Stimulated activated effector memory CD8-positive, alpha-beta T cell treated with anti-CD3 and anti-CD28 coated beads, Interleukin-12 subunit alpha, Interleukin-12 subunit beta, amount 100 ng/mL, for 72 hours (primary cell): Measurements from ENCODE around the gene TPM4.
A peak's percentile ranks its signal among the peaks of the same experiment; 100 is the strongest.
"Not testable (repeated sequence)": the region's sequence is repeated elsewhere in the genome, so short reads cannot be mapped to it uniquely, and the experiment has no call there.

Experiments used
- ATAC-seq: fragments of 150-1000 bp; cut with Tn5 transposase; 2 replicates; pipeline ENCODE4 v1.10.0; 2021
- DNase-seq, 2 donors: peaks; one replicate each; pipeline ENCODE4 v3.0.0; 2021 to 2022; ENCODE audit warnings: low spot score in 2 of 2
- H3K27ac Mint-ChIP-seq: one replicate; pipeline ENCODE4 v1.8.0; 2022; ENCODE audit warnings: mild to moderate bottlenecking, mixed read lengths
- H3K36me3 Mint-ChIP-seq: one replicate; pipeline ENCODE4 v1.8.0; 2022; ENCODE audit warnings: mild to moderate bottlenecking, mixed read lengths
- H3K4me1 Mint-ChIP-seq: one replicate; pipeline ENCODE4 v1.8.0; 2022; ENCODE audit warnings: mixed read lengths
- H3K4me3 Mint-ChIP-seq: one replicate; pipeline ENCODE4 v1.8.0; 2022; ENCODE audit warnings: mild to moderate bottlenecking, mixed read lengths
- H3K9me3 Mint-ChIP-seq: one replicate; pipeline ENCODE4 v1.8.0; 2022; ENCODE audit warnings: mixed read lengths

TPM4 gene

DNA sequence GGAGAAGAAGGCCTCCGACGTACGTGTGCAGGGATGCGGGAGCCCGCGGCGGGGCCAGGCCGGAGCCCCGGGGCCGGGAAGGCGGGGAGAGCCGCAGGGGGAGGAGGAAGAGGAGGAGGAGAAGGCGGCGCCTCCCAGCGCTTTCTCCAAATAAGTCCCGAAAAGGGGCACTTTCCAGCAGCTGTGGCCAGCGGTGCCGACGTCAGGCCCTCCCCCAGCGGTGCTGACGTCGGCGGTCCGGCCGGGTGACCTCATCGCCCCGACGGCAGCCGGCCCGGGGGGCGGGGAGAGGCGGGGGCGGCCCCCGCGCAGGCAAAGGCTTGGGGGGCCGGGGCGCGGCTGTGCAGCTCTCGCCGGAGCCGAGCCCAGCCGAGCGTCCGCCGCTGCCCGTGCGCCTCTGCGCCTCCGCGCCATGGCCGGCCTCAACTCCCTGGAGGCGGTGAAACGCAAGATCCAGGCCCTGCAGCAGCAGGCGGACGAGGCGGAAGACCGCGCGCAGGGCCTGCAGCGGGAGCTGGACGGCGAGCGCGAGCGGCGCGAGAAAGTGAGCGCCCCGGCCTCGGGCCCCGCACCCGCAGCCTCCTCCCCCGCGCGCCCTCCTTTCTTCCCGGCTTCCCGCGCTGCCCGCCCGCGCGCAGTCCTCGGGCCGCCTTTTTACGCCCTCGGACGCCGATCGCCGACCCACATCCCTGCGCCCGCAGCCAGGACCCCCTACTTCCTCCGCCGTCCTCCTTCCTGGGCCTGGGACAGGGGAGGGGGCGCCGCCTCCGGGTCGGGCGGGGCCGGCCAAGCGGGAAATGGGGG, at the start of gene TPM4:
TSS of gene TPM4 (plus strand) at position 342 of the 804 bp plus-strand sequence. CDS start at position 413, 71 bp downstream.
- peak within 1 kb of the TSS; percentile 97 for H3K4me3 Mint-ChIP-seq
- peak within 1 kb of the TSS; percentile 98 for H3K27ac Mint-ChIP-seq
- DNase-seq (peak; percentile 77 to 92), ATAC-seq (peak; percentile 68)
- H3K4me1 Mint-ChIP-seq, result peaks cover 60% of the 10 kb centered on the region
- no peaks in the 10 kb centered on the region for H3K9me3 Mint-ChIP-seq
- peaks cover 59% of the 10 kb centered on the region for H3K36me3 Mint-ChIP-seq

DNA sequence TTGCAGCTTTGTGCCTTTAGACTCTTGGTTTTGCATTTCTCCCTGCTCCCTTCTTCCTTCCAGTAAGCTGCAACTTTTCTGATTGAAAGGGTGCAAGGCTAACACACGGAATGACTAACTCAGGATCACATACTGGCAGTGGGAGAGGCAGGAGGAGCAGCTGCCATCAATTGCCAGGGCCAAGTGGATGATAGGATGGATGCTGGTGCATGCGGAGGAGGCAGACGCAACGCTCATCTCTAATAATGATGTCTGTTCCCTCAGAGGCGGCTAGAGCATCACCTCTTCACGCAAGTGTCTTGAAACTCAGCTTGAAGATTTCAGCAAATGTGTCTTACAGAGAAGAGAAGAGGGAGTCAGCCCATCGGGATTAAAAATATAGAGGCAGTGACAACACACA, 49.5 kb upstream of the TPM4 start:
- Mint-ChIP-seq H3K27ac (no peak overlapping the region), H3K36me3 (no peaks in the 10 kb centered on the region), H3K9me3 (no peaks in the 10 kb centered on the region), H3K4me1 (no peaks in the 10 kb centered on the region), H3K4me3 (no peak overlapping the region)
- DNase-seq, result no peak
- no peak for ATAC-seq

DNA sequence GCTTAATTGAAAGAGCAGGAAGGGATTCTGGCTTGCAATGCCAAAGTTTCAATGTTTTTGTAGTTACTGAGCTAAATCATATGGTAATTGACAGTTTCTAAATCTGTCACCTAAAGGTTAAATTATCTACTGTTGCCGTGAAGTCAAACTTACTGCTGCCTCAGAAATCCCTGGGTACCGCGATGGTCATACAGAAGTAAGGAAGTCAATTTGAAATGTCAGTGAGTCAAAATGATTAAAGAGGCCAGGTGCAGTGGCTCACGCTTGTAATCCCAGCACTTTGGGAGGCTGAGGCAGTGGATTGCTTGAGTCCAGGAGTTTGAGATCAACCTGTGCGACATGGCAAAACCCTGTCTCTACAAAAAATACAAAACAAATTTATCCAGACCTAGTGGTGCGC, 48.8 kb upstream of the TPM4 start:
- peak; percentile 40 for ATAC-seq
- Mint-ChIP-seq H3K36me3 (no peaks in the 10 kb centered on the region), H3K4me1 (no peaks in the 10 kb centered on the region), H3K4me3 (no peak overlapping the region), H3K9me3 (no peaks in the 10 kb centered on the region), H3K27ac (no peak overlapping the region)
- no peak for DNase-seq

DNA sequence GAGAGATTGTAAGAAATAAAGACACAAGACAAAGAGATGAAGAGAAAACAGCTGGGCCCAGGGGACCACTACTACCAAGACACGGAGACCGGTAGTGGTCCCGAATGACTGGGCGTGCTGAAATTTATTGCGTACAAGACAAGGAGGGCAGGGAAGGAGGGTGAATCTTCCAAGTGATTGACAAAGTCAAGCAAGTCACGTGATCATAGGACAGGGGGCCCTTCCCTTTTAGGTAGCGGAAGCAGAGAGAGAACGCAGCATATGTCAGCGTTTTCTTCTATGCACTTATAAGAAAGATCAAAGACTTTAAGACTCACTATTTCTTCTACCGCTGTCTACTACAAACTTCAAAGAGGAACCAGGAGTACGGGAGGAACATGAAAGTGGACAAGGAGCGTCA, 46.1 kb upstream of the TPM4 start:
- ATAC-seq, H3K4me3 Mint-ChIP-seq, H3K9me3 Mint-ChIP-seq, DNase-seq, H3K4me1 Mint-ChIP-seq, H3K27ac Mint-ChIP-seq, H3K36me3 Mint-ChIP-seq: not testable (repeated sequence)

DNA sequence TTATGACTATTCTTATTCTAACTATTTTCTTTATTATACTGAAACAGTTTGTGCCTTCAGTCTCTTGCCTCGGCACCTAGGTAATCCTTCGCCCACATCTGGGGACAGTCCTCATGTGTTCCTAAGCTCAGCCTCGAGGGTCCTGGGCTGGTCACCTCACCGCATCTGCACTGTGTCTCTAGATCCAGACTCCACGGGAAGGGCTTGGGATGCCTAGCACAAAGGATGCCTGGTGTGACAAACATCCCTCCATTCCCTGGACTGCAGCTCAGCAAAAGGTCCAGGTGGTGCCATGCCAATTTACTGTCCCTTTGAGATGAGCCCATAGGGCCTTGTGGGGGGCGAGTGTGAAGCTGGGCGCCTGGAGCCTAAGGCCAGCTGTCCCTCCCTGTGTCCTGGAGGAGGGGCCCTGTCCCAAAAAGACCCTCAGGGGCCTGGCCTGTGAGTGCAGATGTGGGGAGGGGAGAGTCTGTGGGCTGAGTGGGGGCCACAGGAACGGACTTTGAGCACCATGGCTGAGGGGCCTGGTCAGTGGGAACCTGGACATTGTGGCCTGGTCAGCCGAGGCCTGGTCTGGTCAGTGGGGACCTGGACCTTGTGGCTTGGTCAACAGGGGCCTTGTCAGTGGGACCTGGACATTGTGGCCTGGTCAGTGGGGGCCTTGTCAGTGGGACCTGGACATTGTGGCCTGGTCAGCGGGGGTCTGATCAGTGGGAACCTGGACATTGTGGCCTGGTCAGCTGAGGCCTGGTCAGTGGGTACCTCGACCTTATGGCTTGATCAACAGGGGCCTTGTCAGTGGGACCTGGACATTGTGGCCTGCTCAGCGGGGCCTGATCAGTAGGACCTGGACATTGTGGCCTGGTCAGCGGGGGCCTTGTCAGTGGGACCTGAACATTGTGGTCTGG, 45.1 kb upstream of the TPM4 start:
- no peak for ATAC-seq
- no peaks in the 10 kb centered on the region for H3K36me3 Mint-ChIP-seq
- no peaks in the 10 kb centered on the region for H3K4me1 Mint-ChIP-seq
- no peak for DNase-seq
- H3K9me3 Mint-ChIP-seq, result no peaks in the 10 kb centered on the region
- no peak overlapping the region for H3K27ac Mint-ChIP-seq
- no peak overlapping the region for H3K4me3 Mint-ChIP-seq

DNA sequence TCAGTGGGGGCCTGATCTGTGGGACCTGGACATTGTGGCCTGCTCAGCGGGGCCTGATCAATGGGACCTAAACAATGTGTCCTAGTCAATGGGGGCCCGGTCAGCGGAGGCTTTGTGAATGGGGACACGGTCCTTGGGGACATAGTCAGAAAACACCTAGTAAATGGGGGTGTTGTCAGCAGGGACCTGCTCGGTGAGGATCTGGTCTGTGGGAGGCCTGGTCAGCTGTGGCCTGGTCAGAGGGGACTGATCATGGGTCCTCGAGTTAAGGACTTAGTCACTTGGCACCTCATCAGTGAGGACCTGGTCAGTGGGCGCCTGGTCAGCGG, 44.5 kb upstream of the TPM4 start:
- no peak for ATAC-seq
- no peaks in the 10 kb centered on the region for H3K36me3 Mint-ChIP-seq
- DNase-seq, result no peak
- no peak overlapping the region for H3K27ac Mint-ChIP-seq
- H3K4me3 Mint-ChIP-seq, result no peak overlapping the region
- no peaks in the 10 kb centered on the region for H3K4me1 Mint-ChIP-seq
- no peaks in the 10 kb centered on the region for H3K9me3 Mint-ChIP-seq

DNA sequence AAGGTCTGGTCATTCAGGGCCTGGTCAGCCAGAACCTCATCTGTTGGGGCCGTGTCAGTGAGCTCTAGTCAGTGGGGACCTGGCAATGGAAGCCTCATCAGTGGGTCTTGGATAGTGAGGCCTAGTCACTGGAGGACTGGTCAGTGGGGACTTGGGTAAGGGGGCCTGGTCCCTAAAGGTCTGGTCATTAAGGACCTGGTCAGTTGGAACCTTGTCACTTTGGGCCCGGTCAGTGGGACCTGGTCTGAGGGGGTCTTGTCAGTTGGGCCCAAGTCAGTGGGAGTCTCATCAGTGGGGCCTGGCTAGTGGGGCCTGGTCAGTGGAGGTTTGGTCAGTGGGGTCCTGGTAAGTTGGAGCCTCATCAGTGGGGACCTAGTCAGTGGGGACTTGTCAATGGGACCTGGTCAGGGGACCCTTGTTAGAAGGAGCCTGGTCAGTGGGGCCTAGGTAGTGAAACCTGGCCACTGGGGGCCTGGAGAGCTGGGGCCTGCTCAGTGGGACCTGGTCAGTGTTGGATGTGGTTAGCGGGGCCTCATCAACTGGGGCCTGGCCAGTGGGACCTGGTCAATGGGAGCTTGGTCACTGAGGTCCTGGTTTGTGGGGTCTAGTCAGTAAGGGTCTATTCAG, 43.7 kb upstream of the TPM4 start:
- no peak for DNase-seq
- Mint-ChIP-seq H3K9me3 (no peaks in the 10 kb centered on the region), H3K4me1 (no peaks in the 10 kb centered on the region), H3K27ac (no peak overlapping the region), H3K36me3 (no peaks in the 10 kb centered on the region), H3K4me3 (no peak overlapping the region)
- no peak for ATAC-seq

DNA sequence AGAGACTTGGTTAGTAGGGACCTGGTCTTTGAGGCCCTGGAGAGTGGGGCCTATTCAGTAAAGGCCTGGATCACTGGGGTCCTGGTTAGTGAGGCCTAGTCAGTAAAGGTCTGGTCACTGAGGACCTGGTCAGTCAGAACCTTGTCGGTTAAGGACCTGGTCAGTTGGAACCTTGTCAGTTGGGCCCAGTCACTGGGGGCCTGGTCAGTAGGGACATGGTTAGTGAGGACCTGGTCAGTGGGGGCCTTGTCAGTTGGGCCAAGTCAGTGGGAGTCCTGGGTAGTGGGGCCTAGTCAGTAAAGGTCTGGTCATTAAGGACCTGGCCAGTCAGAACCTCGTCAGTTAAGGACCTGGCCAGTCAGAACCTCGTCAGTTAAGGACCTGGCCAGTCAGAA, 43.2 kb upstream of the TPM4 start:
- DNase-seq, result no peak
- Mint-ChIP-seq H3K4me3 (no peak overlapping the region), H3K9me3 (no peaks in the 10 kb centered on the region), H3K36me3 (no peaks in the 10 kb centered on the region), H3K4me1 (no peaks in the 10 kb centered on the region), H3K27ac (no peak overlapping the region)
- ATAC-seq, result no peak

DNA sequence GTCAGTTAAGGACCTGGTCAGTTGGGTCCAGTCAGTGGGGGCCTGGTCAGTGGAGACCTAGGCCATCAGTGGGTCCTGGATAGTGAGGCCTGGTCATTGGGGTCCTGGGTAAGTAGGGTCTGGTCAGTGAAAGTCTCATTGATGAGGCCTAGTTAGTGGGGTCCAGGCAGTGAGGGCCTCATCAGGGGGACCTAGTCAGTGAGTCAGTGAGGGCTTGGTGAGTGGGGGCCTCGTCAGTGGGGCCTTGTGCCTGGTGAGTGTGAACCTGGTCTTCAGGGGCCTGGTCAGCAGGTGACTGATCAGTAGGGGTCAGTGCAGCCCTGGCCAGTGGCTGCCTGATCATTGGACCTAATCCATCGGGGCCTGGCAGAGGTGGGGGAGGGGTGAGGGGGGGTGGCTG, 42.6 kb upstream of the TPM4 start:
- Mint-ChIP-seq H3K4me1 (no peaks in the 10 kb centered on the region), H3K4me3 (no peak overlapping the region), H3K9me3 (no peaks in the 10 kb centered on the region), H3K27ac (no peak overlapping the region), H3K36me3 (no peaks in the 10 kb centered on the region)
- ATAC-seq (no peak), DNase-seq (no peak)

DNA sequence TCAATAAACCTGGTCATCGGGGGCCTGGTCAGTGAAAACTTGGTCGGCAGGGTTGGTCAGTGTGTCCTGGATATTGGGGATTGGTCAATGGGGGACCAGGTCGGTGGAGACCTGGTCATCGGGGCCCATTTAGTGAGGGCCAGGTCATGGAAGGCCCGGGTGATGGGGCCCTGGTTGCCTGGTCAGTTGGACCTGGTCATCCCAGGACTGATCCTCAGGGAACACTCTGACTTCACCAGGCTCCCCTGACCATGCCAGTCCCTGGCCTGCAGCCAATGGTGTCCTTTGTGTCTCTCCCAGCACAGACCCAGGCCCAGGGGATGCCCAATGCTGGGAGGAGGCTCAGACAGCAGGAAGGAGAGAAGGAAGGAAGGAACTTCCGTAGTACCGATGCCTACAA, 42.1 kb upstream of the TPM4 start:
- Mint-ChIP-seq H3K4me1 (no peaks in the 10 kb centered on the region), H3K36me3 (no peaks in the 10 kb centered on the region), H3K4me3 (no peak overlapping the region), H3K27ac (no peak overlapping the region), H3K9me3 (no peaks in the 10 kb centered on the region)
- DNase-seq (no peak), ATAC-seq (no peak)

DNA sequence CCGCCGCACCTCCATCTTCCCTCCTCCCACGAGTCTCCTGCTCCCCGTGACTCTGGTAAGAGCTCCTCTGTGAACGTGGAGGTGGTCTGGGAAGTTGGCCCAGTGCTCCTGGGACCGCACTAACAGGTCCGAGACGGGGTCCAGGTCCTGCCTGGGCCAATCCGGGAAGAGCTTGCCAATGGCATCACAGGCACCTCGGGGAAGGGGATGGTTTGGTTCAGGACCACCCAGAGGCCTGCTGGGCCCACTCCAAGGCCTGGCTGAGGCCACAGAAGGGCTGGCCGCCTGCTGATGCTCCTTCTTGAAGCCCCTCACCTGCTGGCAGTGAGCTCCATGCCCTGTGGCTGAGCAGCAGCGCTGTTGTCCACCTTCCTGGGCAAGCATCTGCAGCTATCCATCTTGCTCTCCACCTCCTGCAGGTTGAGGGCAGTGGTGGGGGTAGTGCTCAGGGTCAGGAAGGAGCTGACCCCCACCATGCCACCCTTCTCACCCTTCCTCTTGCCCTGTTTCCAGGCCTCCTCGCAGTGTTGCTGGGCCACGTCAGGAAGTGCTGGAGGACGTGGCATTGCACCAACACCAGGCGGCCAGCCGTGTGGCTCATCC, 41.2 kb upstream of the TPM4 start:
- H3K9me3 Mint-ChIP-seq, result no peaks in the 10 kb centered on the region
- H3K4me3 Mint-ChIP-seq, result no peak overlapping the region
- H3K4me1 Mint-ChIP-seq, result no peaks in the 10 kb centered on the region
- no peak for DNase-seq
- no peak for ATAC-seq
- H3K36me3 Mint-ChIP-seq, result no peaks in the 10 kb centered on the region
- H3K27ac Mint-ChIP-seq, result no peak overlapping the region

DNA sequence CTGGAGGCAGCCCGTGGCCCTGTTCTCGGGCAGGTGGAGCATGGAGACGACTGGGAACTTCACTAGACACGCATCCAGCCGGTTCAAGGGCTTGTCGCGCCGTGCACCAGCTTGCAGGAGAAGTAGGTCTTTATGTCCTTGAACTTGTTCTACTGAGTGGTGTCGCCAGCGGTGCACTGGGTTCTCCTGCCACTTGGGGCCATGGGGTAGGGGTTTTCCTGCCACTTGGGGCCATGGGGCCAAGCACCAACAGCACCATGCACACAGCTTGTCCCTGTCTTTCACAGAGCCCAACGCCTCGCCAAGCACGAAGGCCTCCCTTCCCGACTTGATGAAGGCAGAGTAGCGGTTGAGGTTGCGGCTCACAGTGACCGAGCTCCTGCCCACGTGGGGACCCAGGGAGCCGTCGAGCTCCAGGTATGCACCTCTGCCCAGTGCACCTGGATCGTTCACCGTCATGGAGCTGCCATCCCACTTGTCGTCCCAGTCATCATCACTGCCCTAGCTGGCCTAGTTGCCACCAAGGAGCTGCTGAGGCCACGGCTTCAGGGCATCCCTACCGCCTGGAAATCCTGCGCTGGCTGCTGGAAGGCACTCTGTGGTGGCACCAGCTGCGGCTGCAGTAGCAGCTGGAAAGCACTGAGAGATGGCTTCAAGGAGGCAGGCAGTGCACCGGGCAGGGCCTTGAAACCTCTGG, 40.5 kb upstream of the TPM4 start:
- no peak for DNase-seq
- no peaks in the 10 kb centered on the region for H3K36me3 Mint-ChIP-seq
- no peaks in the 10 kb centered on the region for H3K4me1 Mint-ChIP-seq
- ATAC-seq, result no peak
- no peak overlapping the region for H3K4me3 Mint-ChIP-seq
- no peak overlapping the region for H3K27ac Mint-ChIP-seq
- no peaks in the 10 kb centered on the region for H3K9me3 Mint-ChIP-seq

DNA sequence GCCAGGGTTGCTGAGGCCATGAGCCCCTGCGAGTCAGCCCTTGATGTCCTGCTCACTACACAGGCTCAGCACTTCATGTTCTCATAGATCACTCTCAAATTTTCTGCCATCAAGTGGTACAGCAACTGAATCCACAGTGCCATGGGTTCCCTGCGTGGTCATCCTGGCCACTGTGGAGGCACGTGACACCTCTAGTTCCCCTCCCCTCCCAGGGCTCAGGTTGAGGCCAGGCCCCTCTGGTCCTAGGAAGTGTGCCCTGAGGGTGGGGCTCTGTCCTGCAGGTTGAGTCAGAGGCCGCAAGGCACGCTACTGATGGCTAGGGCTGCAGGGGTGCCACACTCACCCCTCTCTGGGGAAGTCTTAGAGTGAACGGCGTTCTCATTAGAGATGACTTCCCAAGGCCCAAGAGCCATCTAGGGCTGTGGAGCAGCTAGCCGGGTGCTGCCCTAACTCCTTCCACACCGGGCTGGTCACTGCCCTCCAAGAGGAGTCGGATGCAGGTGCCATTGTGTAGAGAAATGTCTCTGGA, 39.8 kb upstream of the TPM4 start:
- H3K9me3 Mint-ChIP-seq, result no peaks in the 10 kb centered on the region
- H3K4me3 Mint-ChIP-seq, result no peak overlapping the region
- no peaks in the 10 kb centered on the region for H3K36me3 Mint-ChIP-seq
- ATAC-seq (no peak), DNase-seq (no peak)
- H3K27ac Mint-ChIP-seq, result no peak overlapping the region
- H3K4me1 Mint-ChIP-seq, result peaks cover 4% of the 10 kb centered on the region

DNA sequence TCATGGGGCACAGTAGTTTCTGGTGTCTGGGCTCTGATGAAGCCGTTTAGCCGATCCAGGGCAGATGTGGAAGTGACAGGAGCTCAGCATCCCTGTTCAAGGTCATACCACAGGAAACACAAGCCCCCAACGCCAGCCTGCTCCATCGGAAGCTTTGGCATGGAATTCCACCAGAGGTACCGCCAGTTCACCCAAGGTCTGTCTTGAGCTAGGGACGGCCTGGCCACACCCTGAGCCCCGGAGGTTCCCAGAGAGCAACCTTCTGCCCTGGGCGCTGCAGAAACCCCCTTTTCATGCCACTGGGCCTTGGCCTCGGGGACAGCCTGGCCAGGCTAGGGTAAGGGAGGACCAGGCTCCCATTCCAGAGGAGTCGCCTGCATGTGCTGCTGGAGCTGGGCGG, 39.4 kb upstream of the TPM4 start:
- Mint-ChIP-seq H3K9me3 (no peaks in the 10 kb centered on the region), H3K36me3 (no peaks in the 10 kb centered on the region), H3K4me1 (peaks cover 8% of the 10 kb centered on the region), H3K4me3 (no peak overlapping the region), H3K27ac (no peak overlapping the region)
- ATAC-seq (no peak), DNase-seq (no peak)
